ENCODE results near the gene CRYBA1.
"Not testable (repeated sequence)": the region's sequence is repeated elsewhere in the genome, so short reads cannot be mapped to it uniquely, and the experiment has no call there.

Gene CRYBA1

GRCh38 chr17:29238133-29238850 is 8.4 kb upstream of the CRYBA1 start:
- peak; percentile 30 for DNase-seq

DNA sequence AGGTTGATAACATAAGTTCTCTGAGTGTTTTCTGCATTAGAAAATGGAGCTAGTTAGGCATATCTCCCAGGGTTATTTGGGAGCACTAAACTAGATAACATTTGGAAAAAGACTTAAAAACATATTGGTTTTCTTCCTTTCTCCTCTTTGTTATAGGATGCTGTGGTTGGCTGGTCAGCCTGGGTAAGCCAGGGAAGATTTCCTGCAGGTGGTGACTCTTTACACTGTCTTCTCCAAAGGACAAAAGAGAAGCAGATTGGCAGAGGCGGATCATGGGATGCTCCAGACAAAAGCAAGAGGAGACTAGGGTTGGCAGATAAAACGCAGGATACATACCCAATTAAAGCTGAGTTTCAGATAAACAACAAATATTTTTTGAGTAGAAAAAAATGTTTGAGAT is 6.2 kb upstream of the CRYBA1 start:
- DNase-seq, result no peak

DNA sequence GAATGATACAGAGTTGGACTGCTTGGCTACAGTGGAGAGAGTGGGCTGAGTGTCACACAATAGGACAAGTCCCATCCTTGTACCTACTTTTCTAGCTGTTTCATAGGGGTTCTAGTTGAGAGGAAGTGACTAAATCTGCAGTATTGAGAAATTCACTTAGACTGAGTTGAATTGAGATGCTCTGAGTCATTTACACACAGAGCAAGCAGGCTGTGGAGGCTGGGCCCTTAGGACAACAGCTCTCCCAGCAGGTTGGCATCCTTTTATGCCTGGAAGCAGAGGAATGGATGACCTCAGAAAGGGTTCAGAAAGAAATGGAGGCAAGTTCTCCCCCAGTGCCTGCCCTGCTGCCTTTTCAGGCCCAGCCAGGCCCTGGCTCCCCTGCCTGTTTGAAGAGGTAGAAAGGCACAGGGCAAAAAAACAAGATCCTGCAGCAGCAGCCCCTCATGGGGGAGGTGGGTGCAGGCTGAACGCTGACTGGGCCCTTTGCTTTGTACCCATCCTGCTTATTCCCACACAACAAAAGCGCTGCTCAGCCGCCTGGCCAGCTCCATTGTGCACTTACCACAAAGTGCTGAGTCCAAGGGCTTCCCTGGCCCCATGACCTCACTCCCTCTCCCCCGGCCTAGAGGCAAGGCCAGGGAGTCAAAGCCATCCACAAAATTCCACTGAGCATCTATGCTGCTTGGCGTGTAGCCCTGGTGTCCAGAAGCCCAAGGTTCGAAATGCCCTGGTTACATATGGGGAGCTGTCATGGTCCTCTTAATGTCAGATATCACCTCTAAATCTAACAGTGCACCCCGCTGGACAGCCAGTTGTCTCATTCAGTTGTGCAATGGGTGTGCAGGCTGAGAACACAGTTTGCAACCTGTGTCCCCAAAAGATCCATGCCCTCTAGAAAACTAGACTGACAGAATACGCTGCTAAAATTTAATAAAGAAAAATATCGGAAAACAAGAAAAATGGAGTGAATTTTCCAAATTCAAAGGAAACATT is 5.4 kb upstream of the CRYBA1 start:
- DNase-seq, result no peak

- DNase-seq, result no peak
Measured at GRCh38 chr17:29242051-29242450, 4.6 kb upstream of the CRYBA1 start.

- no peak for DNase-seq
Measured at GRCh38 chr17:29242790-29243189, 3.9 kb upstream of the CRYBA1 start.

- no peak for DNase-seq
Measured at GRCh38 chr17:29243792-29244191, 2.9 kb upstream of the CRYBA1 start.

- no peak for DNase-seq
Measured at GRCh38 chr17:29245401-29245800, 1.3 kb upstream of the CRYBA1 start.

DNA sequence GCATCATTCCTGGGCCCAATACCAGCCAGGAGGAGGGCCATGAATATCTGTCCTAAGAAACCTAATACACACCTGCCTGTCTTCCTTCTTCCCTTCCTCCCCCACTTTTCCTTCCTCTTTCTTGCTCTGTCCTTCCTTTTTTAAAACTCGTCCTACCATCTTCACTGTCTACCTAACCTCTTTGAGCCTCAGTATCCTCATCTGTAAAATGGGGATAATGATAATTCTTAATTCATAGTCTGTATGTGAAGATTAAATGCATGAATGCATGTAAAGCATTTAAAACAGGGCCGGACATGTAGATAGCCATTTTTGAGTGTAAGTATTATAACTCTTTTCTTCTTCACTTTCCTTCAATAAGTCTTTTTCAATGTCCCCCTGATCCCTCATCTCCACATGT is 560 bp downstream of the CRYBA1 start:
- DNase-seq, result no peak

- DNase-seq, result no peak
Measured at GRCh38 chr17:29248845-29249244, 2.2 kb downstream of the CRYBA1 start.

GRCh38 chr17:29250666-29251065 is 4.0 kb downstream of the CRYBA1 start:
- DNase-seq, result no peak

DNA sequence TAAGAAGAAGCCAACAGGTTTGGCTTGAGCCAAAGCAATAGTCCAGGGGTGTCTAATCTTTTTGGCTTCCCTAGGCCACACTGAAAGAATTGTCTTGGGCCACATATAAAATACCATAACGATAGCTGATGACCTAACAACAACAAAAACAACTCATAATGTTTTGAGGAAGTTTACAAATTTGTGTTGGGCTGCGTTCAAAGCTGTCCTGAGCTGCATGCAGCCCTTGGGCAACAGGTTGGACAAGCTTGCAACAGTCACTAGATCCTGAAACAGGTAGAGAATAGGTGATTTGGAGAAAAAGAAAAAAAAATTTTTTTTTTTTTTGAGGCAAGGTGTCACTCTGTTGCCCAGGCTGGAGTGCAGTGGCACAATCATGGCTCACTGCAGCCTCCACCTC is 4.5 kb downstream of the CRYBA1 start:
- DNase-seq, result no peak

- no peak for DNase-seq
Measured at GRCh38 chr17:29252101-29252791, 5.6 kb downstream of the CRYBA1 start.

DNA sequence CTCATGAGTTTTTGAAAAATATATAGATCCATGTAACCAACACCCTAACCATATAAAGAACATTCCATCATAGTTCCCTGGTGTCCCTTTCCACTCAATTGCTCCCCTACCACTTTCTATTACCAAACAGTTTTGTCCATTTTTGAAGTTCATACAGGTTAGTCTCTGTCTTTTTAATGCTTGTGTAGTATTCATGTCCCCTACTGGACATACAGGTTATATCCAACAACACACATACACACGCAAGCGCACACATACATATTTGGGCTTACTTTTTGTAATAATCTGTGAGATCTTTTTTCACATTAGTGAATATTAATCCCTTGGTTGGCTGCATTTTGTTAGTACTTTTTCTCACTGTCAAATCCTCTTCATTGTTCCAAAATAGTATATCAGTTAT is 6.4 kb downstream of the CRYBA1 start:
- DNase-seq, result no peak

GRCh38 chr17:29255926-29256522 is 9.4 kb downstream of the CRYBA1 start:
- no peak for DNase-seq

DNA sequence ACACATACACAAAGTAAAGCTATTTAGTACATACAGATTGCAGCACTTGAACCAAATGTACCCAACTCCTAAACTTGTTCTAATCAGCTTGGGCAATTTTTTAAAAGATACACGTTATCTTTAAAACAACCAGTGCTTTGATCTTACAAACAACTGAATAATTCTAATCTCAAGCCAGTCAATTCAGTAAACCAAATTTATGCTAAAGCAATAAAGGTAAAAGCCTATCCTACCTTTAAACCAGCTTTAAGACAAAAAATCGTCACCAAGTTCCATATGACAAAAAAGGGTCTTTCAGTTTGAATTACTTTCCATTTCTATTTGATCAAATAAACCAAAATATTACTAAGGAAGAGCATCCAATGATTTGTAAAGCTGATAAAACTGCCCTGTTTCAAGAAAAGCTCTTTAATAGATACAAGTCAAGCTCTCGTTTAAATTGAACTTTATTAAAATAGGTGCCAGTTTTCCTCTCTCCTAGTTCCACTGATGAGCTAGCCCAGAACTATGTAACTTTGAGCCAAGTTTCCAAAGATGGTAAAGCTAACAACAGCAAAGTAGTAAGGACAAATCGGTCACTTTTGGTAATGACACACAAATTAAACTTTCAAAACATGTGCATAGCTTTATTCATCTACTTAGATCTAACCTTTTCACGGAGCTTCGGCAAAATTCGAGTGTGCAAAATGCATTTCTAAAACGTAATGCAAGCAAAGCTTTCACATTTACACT is 10.2 kb downstream of the CRYBA1 start:
- DNase-seq, result no peak

DNA sequence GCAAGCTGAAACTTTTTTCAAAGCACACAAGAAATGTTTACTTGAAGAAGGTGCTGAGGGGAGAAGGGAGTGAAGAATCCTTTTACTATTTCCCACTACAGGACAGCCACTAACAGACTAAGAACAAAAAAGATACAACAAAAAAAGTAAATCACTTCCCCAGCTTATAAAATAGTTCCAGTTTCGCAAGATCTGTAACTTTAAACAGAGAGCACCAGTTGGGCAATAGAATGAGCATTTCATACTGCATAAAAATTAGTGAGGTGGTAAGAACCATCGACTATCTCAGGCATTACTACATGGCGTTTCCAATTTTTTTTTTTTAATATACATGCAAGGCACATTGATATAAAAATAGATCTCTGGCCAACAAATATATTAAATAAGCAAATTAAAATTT is 11.1 kb downstream of the CRYBA1 start:
- no peak for DNase-seq

DNA sequence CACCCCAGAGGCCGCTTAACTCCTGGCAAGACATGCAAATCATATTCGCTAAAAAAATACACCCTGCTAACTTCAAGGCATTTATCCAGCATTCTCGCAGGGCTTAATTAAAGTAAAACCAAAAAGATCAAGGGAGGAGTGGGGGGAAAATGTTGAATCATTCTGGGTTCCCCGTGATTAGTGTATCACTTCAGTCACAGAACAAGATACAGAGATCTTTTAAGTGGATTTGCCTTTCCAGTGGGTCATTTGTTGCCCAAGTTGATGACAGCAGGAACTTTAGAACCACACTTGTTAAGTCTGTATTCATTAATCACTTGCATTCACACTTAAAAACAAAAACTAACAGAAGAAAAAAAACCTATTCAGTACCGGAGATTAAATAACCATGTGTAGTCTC is 17.3 kb downstream of the CRYBA1 start:
- DNase-seq, result no peak

GRCh38 chr17:29271980-29272379 is 25.3 kb downstream of the CRYBA1 start:
- DNase-seq, result not testable (repeated sequence)

- no peak for DNase-seq
Measured at GRCh38 chr17:29273924-29274323, 27.3 kb downstream of the CRYBA1 start.

DNA sequence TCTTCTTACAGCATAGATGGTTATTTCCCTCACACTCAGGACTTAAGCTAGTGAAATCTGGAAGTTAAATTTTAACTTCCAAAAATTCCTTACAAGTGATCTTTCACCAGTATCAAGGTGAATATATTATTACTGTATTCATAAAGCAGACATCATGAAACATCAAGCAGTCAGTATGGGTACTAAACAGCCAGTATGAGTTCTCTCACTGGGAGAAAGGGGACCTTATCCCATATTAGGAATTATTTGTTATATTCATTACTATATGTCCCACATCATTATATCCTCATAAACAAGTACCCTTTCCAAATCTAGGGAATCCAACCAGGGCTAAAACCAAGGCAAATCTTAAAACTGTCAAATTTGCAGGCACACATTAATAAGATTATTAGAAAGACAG is 32.0 kb downstream of the CRYBA1 start:
- no peak for DNase-seq

- no peak for DNase-seq
Measured at GRCh38 chr17:29279397-29280070, 32.9 kb downstream of the CRYBA1 start.

DNA sequence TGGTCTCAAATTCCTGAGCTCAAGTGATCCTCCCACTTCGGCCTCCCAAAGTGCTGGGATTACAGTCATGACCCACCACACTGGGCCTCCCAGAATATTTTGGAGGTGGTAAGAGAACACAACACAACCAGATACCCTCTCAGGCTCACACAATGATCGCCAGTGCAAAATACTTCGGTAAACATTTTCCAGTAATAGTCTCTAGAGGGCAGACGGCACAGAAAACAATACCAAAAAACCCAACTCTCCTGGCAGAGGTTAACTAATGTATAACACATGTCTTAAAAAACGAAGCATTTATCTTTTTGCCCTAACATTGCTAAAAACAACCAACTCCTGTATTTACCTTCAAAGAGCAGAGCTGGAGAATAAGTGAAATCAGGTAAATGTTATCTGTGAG is 36.8 kb downstream of the CRYBA1 start:
- DNase-seq, result no peak
